Fibroblast of skin of back (primary cell): Measurements from ENCODE around the gene TSPAN16. TPM values are rescaled to one million over a fixed set of nuclear protein-coding genes. Genes with fewer than 3 reads are reported as not detected.

Experiments used
- DNase-seq: peaks from one replicate; pipeline ENCODE4 v3.0.0-alpha.2; 2013
- polyA plus RNA-seq, 2 experiments: library from polyadenylated mRNA; unstranded; fragments of 120-200 nt; gene quantifications; one replicate each; pipeline ENCODE4 v1.2.1, GENCODE V29; 2013; ENCODE audit not compliant: insufficient read length in 2 of 2

TSPAN16 gene
- polyA plus RNA-seq (2013, experiment 1 of 2; ENCODE audit: insufficient read length) = not detected
- polyA plus RNA-seq (2013, experiment 2 of 2; ENCODE audit: insufficient read length) = not detected

- DNase-seq = no peak
These were observed at the start of gene TSPAN16 for GRCh38 chr19:11295665-11296245. Gene TSPAN16 (plus strand): TSS chr19:11296160. CDS start chr19:11296298, 138 bp downstream.

- no peak for DNase-seq
These were observed 49.0 kb upstream of the TSPAN16 start for GRCh38 chr19:11246941-11247340.

- no peak for DNase-seq
These were observed 48.6 kb upstream of the TSPAN16 start for GRCh38 chr19:11247391-11247790.

- no peak for DNase-seq
These were observed 48.0 kb upstream of the TSPAN16 start for GRCh38 chr19:11247934-11248333.

GRCh38 chr19:11248852-11249251 lies 47.1 kb upstream of the TSPAN16 start:
- no peak for DNase-seq

- no peak for DNase-seq
These were observed 44.7 kb upstream of the TSPAN16 start for GRCh38 chr19:11251217-11251616.

GRCh38 chr19:11251650-11252314 lies 44.2 kb upstream of the TSPAN16 start:
- DNase-seq = no peak

GRCh38 chr19:11252665-11253355 lies 43.1 kb upstream of the TSPAN16 start:
- DNase-seq = no peak

- DNase-seq = no peak
These were observed 41.3 kb upstream of the TSPAN16 start for GRCh38 chr19:11254666-11255065.

GRCh38 chr19:11256189-11256588 lies 39.8 kb upstream of the TSPAN16 start:
- DNase-seq = no peak

- DNase-seq = no peak
These were observed 38.0 kb upstream of the TSPAN16 start for GRCh38 chr19:11257846-11258380.

GRCh38 chr19:11260996-11261395 lies 35.0 kb upstream of the TSPAN16 start:
- DNase-seq = no peak

GRCh38 chr19:11261431-11261970 lies 34.5 kb upstream of the TSPAN16 start:
- no peak for DNase-seq

- peak; percentile 32 for DNase-seq
These were observed 33.8 kb upstream of the TSPAN16 start, which contains the start of gene DOCK6 for GRCh38 chr19:11261971-11262839. Gene DOCK6 (minus strand): TSS chr19:11262524. CDS start chr19:11262440, 84 bp downstream.

GRCh38 chr19:11263726-11264125 lies 32.2 kb upstream of the TSPAN16 start:
- no peak for DNase-seq

GRCh38 chr19:11264452-11265176 lies 31.3 kb upstream of the TSPAN16 start:
- no peak for DNase-seq

GRCh38 chr19:11265177-11265784 lies 30.7 kb upstream of the TSPAN16 start:
- DNase-seq = no peak

GRCh38 chr19:11265785-11266236 lies 30.1 kb upstream of the TSPAN16 start:
- peak; percentile 34 for DNase-seq

GRCh38 chr19:11267316-11268085 lies 28.5 kb upstream of the TSPAN16 start:
- no peak for DNase-seq

- peak; percentile 62 for DNase-seq
These were observed 27.1 kb upstream of the TSPAN16 start for GRCh38 chr19:11268783-11269267.
